GM12878 (cell line): Measurements from ENCODE around the gene ADGRF1. TPM values are rescaled to one million over a fixed set of nuclear protein-coding genes. Genes with fewer than 3 reads are reported as not detected.

Experiments
- ATAC-seq: fragments of 200-7000 bp; cut with Tn5 transposase; 3 replicates; pipeline ENCODE4 v1.9.1; 2020; ENCODE audit warnings: mild to moderate bottlenecking, moderate library complexity
- BruUV-seq: library from RNA; stranded (reverse); fragments of 400-500 nt; replicated peaks from 2 replicates; lab custom pipeline; 2021; lab: Mats Ljungman, UMichigan
- CTCF ChIA-PET: fragments of 300-600 bp; sonication (Branson Sonifier 250); formaldehyde crosslinking; extraction: SDS; loops from one replicate; lab custom pipeline; 2021; ENCODE audit warnings: inconsistent platforms; lab: Yijun Ruan, JAX
- POLR2A ChIA-PET: fragments of 350-600 bp; formaldehyde crosslinking; extraction: SDS; loops from one replicate; lab custom pipeline; 2021; ENCODE audit warnings: inconsistent platforms; lab: Charles Lee
- RAD21 ChIA-PET: fragments of 300-600 bp; sonication (Branson Sonifier 250); formaldehyde crosslinking; loops from one replicate; lab custom pipeline; 2023; ENCODE audit warnings: antibody characterized with exemption; ENCODE audit not compliant: unreplicated experiment; lab: Charles Lee
- SMC1A ChIA-PET: fragments of 300-600 bp; sonication (Branson Sonifier 250); formaldehyde crosslinking; loops from one replicate; lab custom pipeline; 2023; ENCODE audit not compliant: unreplicated experiment, uncharacterized antibody; lab: Charles Lee
- DNase-seq: peaks from one replicate; pipeline ENCODE4 v3.0.0-alpha.2; 2011; ENCODE audit warnings: low read depth, low spot score
- FAIRE-seq: peaks from 3 replicates; lab custom pipeline; 2011; peaks lifted over from hg19 to GRCh38; lab: Jason Lieb, UNC
- H2AFZ ChIP-seq: 2 replicates; pipeline ENCODE4 v1.6.0; 2011; ENCODE audit warnings: low read depth, low read length, control low read depth; ENCODE audit not compliant: control insufficient read depth
- H3K27ac ChIP-seq: 2 replicates; pipeline ENCODE4 v1.5.1; 2011; ENCODE audit warnings: control low read depth; ENCODE audit not compliant: control insufficient read depth, insufficient read depth
- H3K27me3 ChIP-seq, 2 experiments: replicated peaks in 1 of 2; 2 replicates each; pipeline versions ENCODE4 v1.6.0 to v1.6.1; 2011; ENCODE audit warnings: low read length in 1 of 2; ENCODE audit not compliant: control insufficient read depth in 2 of 2, insufficient read depth in 2 of 2
- H3K36me3 ChIP-seq, 2 experiments: 2 replicates each; pipeline ENCODE4 v1.5.1; 2011; ENCODE audit warnings: low read length in 1 of 2; ENCODE audit not compliant: control insufficient read depth in 2 of 2, insufficient read depth in 2 of 2
- H3K4me1 ChIP-seq: 2 replicates; pipeline ENCODE4 v1.6.1; 2011; ENCODE audit warnings: mild to moderate bottlenecking, low read length, moderate library complexity, mixed read lengths; ENCODE audit not compliant: control insufficient read depth, insufficient read depth
- H3K4me2 ChIP-seq: 2 replicates; pipeline ENCODE4 v1.6.0; 2011; ENCODE audit warnings: control low read depth; ENCODE audit not compliant: control insufficient read depth, insufficient read depth
- H3K4me3 ChIP-seq: fragments of 200-600 bp; sonication (generic); 2 replicates; pipeline ENCODE4 v1.5.1; 2016
- H3K79me2 ChIP-seq: 2 replicates; pipeline ENCODE4 v1.6.0; 2011; ENCODE audit warnings: low read length; ENCODE audit not compliant: control insufficient read depth, insufficient read depth
- H3K9ac ChIP-seq: 2 replicates; pipeline ENCODE4 v1.8.0; 2011; ENCODE audit warnings: low read length, control low read depth, mixed read lengths; ENCODE audit not compliant: control insufficient read depth, insufficient read depth
- H3K9me3 ChIP-seq: replicated peaks from 3 replicates; pipeline ENCODE4 v1.5.1; 2011; ENCODE audit warnings: mild to moderate bottlenecking, low read length; ENCODE audit not compliant: control insufficient read depth, insufficient read depth
- H4K20me1 ChIP-seq: 2 replicates; pipeline ENCODE4 v1.6.0; 2011; ENCODE audit not compliant: control insufficient read depth, insufficient read depth
- CBX5 ChIP-seq: sonication (generic); IDR thresholded peaks from 2 replicates; pipeline ENCODE4 v1.6.1; 2016; ENCODE audit warnings: low read depth, moderate library complexity, mild to moderate bottlenecking, inconsistent platforms
- E2F4 ChIP-seq: IDR thresholded peaks from 2 replicates; pipeline ENCODE4 v1.6.1; 2012; ENCODE audit warnings: low read depth, low read length, improper control_type of control experiment
- EED ChIP-seq: sonication (generic); IDR thresholded peaks from 2 replicates; pipeline ENCODE4 v1.6.1; 2016; ENCODE audit warnings: antibody characterized with exemption, low read depth
- IRF4 ChIP-seq: IDR thresholded peaks from 2 replicates; pipeline ENCODE4 v1.6.1; 2011; ENCODE audit warnings: low read depth, low read length
- KAT2A ChIP-seq: conservative IDR thresholded peaks from 2 replicates; pipeline ENCODE4 v1.6.1; 2011; ENCODE audit warnings: low read depth, low read length; ENCODE audit not compliant: control insufficient read depth
- MEF2A ChIP-seq: IDR thresholded peaks from 2 replicates; pipeline ENCODE4 v1.6.1; 2011; ENCODE audit warnings: low read depth, mild to moderate bottlenecking, low read length, moderate library complexity; ENCODE audit not compliant: insufficient read depth
- MTA2 ChIP-seq: fragments of 450-650 bp; IDR thresholded peaks from 2 replicates; pipeline ENCODE4 v1.6.1; 2016; ENCODE audit warnings: low read depth, mild to moderate bottlenecking, moderate library complexity
- MXI1 ChIP-seq: fragments of 150-350 bp; IDR thresholded peaks from 2 replicates; pipeline ENCODE4 v1.6.1; 2011; ENCODE audit warnings: low read depth, mild to moderate bottlenecking, inconsistent platforms, low read length, improper control_type of control experiment
- PML ChIP-seq: IDR thresholded peaks from 2 replicates; pipeline ENCODE4 v1.6.1; 2012; ENCODE audit warnings: low read length, inconsistent platforms
- RAD51 ChIP-seq: fragments of 450-650 bp; IDR thresholded peaks from 2 replicates; pipeline ENCODE4 v1.6.1; 2016; ENCODE audit warnings: moderate library complexity, mild to moderate bottlenecking, inconsistent platforms
- STAT3 ChIP-seq: IDR thresholded peaks from 2 replicates; pipeline ENCODE4 v1.6.1; 2011; ENCODE audit warnings: low read depth, low read length, improper control_type of control experiment
- TBL1XR1 ChIP-seq: IDR thresholded peaks from 2 replicates; pipeline ENCODE4 v1.6.1; 2012; ENCODE audit warnings: low read depth, low read length, improper control_type of control experiment
- TCF3 ChIP-seq: IDR thresholded peaks from 2 replicates; pipeline ENCODE4 v1.6.1; 2012; ENCODE audit warnings: low read depth, mild to moderate bottlenecking, low read length, borderline replicate concordance; ENCODE audit not compliant: insufficient read depth
- ZBTB33 ChIP-seq: fragments of 450-650 bp; IDR thresholded peaks from 2 replicates; pipeline ENCODE4 v1.6.1; 2017; ENCODE audit warnings: mild to moderate bottlenecking
- ZBTB4 ChIP-seq: fragments of 450-650 bp; formaldehyde crosslinking; IDR thresholded peaks from 2 replicates; pipeline ENCODE4 v1.4.0; 2022; ENCODE audit warnings: mild to moderate bottlenecking, moderate library complexity
- WGBS: methylation state at CpG from one replicate; pipeline ENCODE4 v1.1.6; 2016; ENCODE audit warnings: low lambda C conversion rate; ENCODE audit not compliant: insufficient replicate concordance, insufficient coverage; ENCODE audit errors: missing lambda C conversion rate; 5-methylcytosine and 5-hydroxymethylcytosine counted together
- in situ Hi-C: fragments of 300-500 bp; cut with MboI; formaldehyde crosslinking; loops from 9 replicates; pipeline ENCODE4 v1.14.3; 2018; ENCODE audit warnings: mixed read lengths
- intact Hi-C: fragments of 100-400 bp; cut with micrococcal nuclease; formaldehyde crosslinking; loops from one replicate; pipeline ENCODE4 v1.14.2; 2022; ENCODE audit not compliant: unreplicated experiment
- polyA plus RNA-seq, 11 experiments: library from polyadenylated mRNA; depleted of rRNA in 4 of 11; unstranded in 6 of 11; stranded (reverse) in 5 of 11; fragments of >200 nt; fragmentation: Nextera tagmentation in 4 of 11; fragmentation: Illumina TruSeq in 1 of 11; extraction: Ambion mirVana in 4 of 11; extraction: Trizol in 1 of 11; gene quantifications; 1 replicate in 1 of 11; 2 replicates in 10 of 11; pipeline versions ENCODE4 v1.2.1 to v1.2.3, GENCODE V29; 2011 to 2016; ENCODE audit warnings: inconsistent platforms in 2 of 11, missing spikeins in 2 of 11, low read depth in 1 of 11
- total RNA-seq, 4 experiments: library from RNA; depleted of rRNA in 3 of 4; stranded (reverse); fragments of >200 nt in 3 of 4; fragmentation: Illumina TruSeq in 1 of 4; extraction: Trizol in 1 of 4; gene quantifications; 2 replicates each; pipeline versions ENCODE4 v1.2.1 to v1.2.3, GENCODE V29; 2013 to 2021

The ADGRF1 gene
- total and polyA plus RNA-seq, 10 of the 15 experiments (the other 5 are each of a cell fraction or from before 2014, with no cell fraction given): 0.05 TPM; not detected in 9

GRCh38 chr6:47029865-47030561 is 12.1 kb downstream of the ADGRF1 start (continued):
- TF ChIP-seq CBX5 (no peak), TBL1XR1 (no peak), ZBTB33 (no peak)

- Histone ChIP-seq H3K9ac (no peak overlapping the region), H3K36me3 (no peaks in the 10 kb centered on the region), H4K20me1 (no peaks in the 10 kb centered on the region), H3K27me3 (no peaks in the 10 kb centered on the region; a peak in 1 of 4 replicates), H3K9me3 (no peaks in the 10 kb centered on the region), H3K4me1 (no peaks in the 10 kb centered on the region), H3K79me2 (no peaks in the 10 kb centered on the region)
- RAD21 ChIA-PET: no interaction called here
- SMC1A ChIA-PET: no interaction called here
- in situ Hi-C loops: no loop called here
- 39% methylated on average over 8 of the region's 8 CpGs for WGBS
- ATAC-seq: no peak
- no peak for TF ChIP-seq MTA2
- no peak for TF ChIP-seq RAD51
- no peak for TF ChIP-seq MEF2A
- TF ChIP-seq TCF3: no peak
- no peak for TF ChIP-seq ZBTB4 (CRISPR knock-in tag)
- TF ChIP-seq STAT3: no peak
- no peak for TF ChIP-seq EED
- TF ChIP-seq IRF4: no peak
- TF ChIP-seq E2F4: no peak
- no peak for TF ChIP-seq KAT2A
- TF ChIP-seq MXI1: no peak
- TF ChIP-seq PML: no peak
- TF ChIP-seq, all 136 proteins: peak for 0
- no peak for DNase-seq
- Histone ChIP-seq H3K4me3 (no peak overlapping the region), H3K4me2 (no peak overlapping the region), H3K27ac (no peak overlapping the region), H2AFZ (no peak overlapping the region)
- POLR2A ChIA-PET: no interaction called here
- intact Hi-C loops: no loop called here
- no peak for FAIRE-seq
- no TSS peak for BruUV-seq
- CTCF ChIA-PET: no interaction called here
Measured at GRCh38 chr6:47028835-47029360, 13.2 kb downstream of the ADGRF1 start.
